BLaER1 treated with 17β-estradiol and CSF1 and Interleukin-3, amounts not matched to agents 10 nM and 100 nM (cell line): Measurements from ENCODE around the gene HOMER2.

ENCODE experiments used
- H3K27ac ChIP-seq, 11 experiments: shearing (Covaris generic); formaldehyde crosslinking; 2 replicates each; pipeline ENCODE4 v1.8.1; 2022
- H3K27me3 ChIP-seq, 11 experiments: shearing (Covaris generic); formaldehyde crosslinking; 2 replicates each; pipeline ENCODE4 v1.8.1; 2022
- H3K36me3 ChIP-seq, 11 experiments: shearing (Covaris generic); formaldehyde crosslinking; 2 replicates each; pipeline ENCODE4 v1.8.1; 2022
- H3K4me1 ChIP-seq, 10 experiments: shearing (Covaris generic); formaldehyde crosslinking; 2 replicates each; pipeline ENCODE4 v1.8.1; 2022
- H3K4me2 ChIP-seq, 11 experiments: shearing (Covaris generic); formaldehyde crosslinking; 2 replicates each; pipeline ENCODE4 v1.8.1; 2022
- H3K4me3 ChIP-seq, 10 experiments: shearing (Covaris generic); formaldehyde crosslinking; 2 replicates each; pipeline ENCODE4 v1.8.1; 2022
- H3K9ac ChIP-seq, 11 experiments: shearing (Covaris generic); formaldehyde crosslinking; 2 replicates each; pipeline ENCODE4 v1.8.1; 2022
- H3K9me3 ChIP-seq, 11 experiments: shearing (Covaris generic); formaldehyde crosslinking; replicated peaks in 1 of 11; 2 replicates each; pipeline ENCODE4 v1.8.1; 2022
- H4K20me1 ChIP-seq, 11 experiments: shearing (Covaris generic); formaldehyde crosslinking; 2 replicates each; pipeline ENCODE4 v1.8.1; 2022
- Cebpa-rat ChIP-seq, 11 experiments: shearing (Covaris generic); IDR thresholded peaks; 2 replicates each; pipeline ENCODE4 v1.8.1; 2022

The HOMER2 gene

DNA sequence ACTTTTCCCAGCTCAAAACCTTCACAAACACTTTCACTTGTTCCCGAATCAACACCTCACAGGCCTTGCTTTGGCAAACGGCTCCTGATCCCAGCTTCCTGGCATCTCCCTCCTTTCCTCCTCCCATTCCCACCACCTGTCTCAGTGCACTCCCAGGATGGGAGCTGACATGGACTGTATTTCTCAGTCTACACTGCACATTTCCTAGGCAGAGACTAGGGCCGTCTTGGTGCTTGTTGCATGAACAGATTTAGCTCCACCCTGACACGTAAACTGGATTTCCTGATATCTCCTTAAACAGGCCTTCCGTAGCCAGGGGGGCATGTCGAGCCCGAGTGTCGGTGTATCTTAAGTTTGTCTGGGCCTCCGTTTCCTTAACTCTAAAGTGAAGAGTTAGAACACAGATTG is 143.9 kb downstream of the HOMER2 start:
- Histone ChIP-seq H3K4me3 (peak overlapping the region in 3 of 10 experiments; percentile 96 to 99 (median 97); a peak in 2 of 20 replicates), H3K4me1 (peaks cover 55 to 75% (median 68%) of the 10 kb centered on the region in 10 experiments), H3K4me2 (peak overlapping the region; percentile 46 to 88 (median 62)), H4K20me1 (peaks cover 16 to 39% (median 31%) of the 10 kb centered on the region in 11 experiments; a peak in 20 of 22 replicates), H3K36me3 (peaks cover 8 to 18% (median 16%) of the 10 kb centered on the region in 11 experiments), H3K27ac (peak overlapping the region in 4 of 11 experiments; percentile 0 to 100 (median 60); a peak in 2 of 22 replicates), H3K9ac (no peak overlapping the region), H3K9me3 (no peaks in the 10 kb centered on the region), H3K27me3 (no peaks in the 10 kb centered on the region)
- no peak for TF ChIP-seq Cebpa-rat (IDR thresholded peaks at IDR 0.05)

DNA sequence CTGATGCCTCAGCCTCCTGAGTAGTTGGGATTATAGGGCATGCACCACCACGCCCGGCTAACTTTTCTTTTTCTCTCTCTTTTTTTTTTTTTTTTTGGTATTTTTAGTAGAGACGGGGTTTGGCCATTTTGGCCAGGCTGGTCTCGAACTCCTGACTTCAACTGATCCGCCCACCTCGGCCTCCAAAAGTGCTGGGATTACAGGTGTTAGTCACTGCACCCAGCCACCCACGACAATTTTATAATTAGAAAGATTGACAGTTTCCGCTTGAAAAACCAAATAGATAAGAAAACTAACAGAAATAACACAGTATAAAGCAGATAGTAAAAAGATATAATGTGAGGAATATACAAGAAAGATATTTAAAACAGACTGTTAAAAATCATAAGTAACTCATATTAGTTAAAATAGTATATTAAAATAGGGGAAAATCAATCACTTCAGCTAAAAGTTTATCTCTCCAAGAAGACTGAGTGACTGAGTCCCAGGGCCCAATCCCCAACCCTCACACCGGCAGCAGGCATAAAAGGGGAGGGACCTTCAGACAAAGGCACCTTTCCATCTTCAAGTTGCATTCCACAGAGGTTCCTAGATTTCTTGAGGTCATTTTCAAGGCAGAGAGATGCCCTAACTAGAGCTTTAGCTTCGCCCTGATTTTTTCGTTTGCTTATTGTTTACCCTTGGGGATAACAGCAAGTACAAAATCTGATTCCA is 144.4 kb downstream of the HOMER2 start:
- H3K9ac ChIP-seq = no peak overlapping the region

DNA sequence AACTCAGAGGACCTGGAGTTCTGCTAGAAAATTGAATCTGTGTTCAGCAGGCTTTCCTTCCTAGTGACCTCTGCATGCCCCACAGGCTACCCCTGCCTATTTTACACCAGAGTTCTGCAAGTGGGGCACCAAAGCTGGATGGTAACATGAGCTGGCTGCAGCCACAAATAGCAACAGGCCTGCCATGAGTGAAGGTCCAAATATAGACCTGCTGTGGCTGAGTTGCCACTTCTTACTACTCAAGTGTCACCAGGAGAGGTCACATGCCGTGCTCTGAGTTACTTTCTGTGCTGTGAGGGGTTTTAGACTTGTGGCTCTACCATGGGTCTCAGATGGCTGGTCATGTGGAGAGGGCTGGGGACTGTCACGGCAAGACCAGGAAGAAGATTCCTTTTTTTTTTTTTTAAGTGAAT is 146.5 kb downstream of the HOMER2 start, which contains the start of gene FSD2:
TSS of gene FSD2 (minus strand) at position 76 of the 413 bp plus-strand sequence. CDS start 18,679 bp downstream, outside the sequence.
- no peak for TF ChIP-seq Cebpa-rat (IDR thresholded peaks at IDR 0.05)
- Histone ChIP-seq H3K4me1 (peaks cover 37 to 69% (median 61%) of the 10 kb centered on the region in 10 experiments), H3K36me3 (no peaks in the 10 kb centered on the region), H3K27me3 (no peaks in the 10 kb centered on the region), H3K27ac (peak within 1 kb of the TSS; percentile 41 to 75 (median 59); a peak in 20 of 22 replicates), H4K20me1 (peaks cover 0 to 14% (median 5%) of the 10 kb centered on the region in 11 experiments; a peak in 9 of 22 replicates), H3K9me3 (no peaks in the 10 kb centered on the region), H3K4me3 (peak within 1 kb of the TSS in 7 of 10 experiments; percentile 1 to 33 (median 18); a peak in 6 of 20 replicates), H3K4me2 (peak within 1 kb of the TSS; percentile 69 to 89 (median 81)), H3K9ac (peak within 1 kb of the TSS in 10 of 11 experiments; percentile 25 to 59 (median 38); a peak in 16 of 22 replicates)

More for the DNA sequence above, 144.4 kb downstream of the HOMER2 start:
- no peak overlapping the region for H3K4me3 ChIP-seq
- peaks cover 15 to 35% (median 26%) of the 10 kb centered on the region in 11 experiments; a peak in 20 of 22 replicates for H4K20me1 ChIP-seq
- H3K36me3 ChIP-seq = peaks cover 2 to 13% (median 10%) of the 10 kb centered on the region in 11 experiments; a peak in 19 of 22 replicates
- peaks cover 54 to 78% (median 74%) of the 10 kb centered on the region in 10 experiments for H3K4me1 ChIP-seq
- H3K4me2 ChIP-seq = peak overlapping the region in 9 of 11 experiments; percentile 46 to 88 (median 64); a peak in 16 of 22 replicates
- H3K27me3 ChIP-seq = no peaks in the 10 kb centered on the region
- H3K9me3 ChIP-seq = no peaks in the 10 kb centered on the region
- TF ChIP-seq Cebpa-rat (IDR thresholded peaks at IDR 0.05) = no peak
- 0 out of 22 replicates have a peak overlapping the region, but pooled peaks of 1 of the 11 experiments have one; percentile 100 for H3K27ac ChIP-seq

DNA sequence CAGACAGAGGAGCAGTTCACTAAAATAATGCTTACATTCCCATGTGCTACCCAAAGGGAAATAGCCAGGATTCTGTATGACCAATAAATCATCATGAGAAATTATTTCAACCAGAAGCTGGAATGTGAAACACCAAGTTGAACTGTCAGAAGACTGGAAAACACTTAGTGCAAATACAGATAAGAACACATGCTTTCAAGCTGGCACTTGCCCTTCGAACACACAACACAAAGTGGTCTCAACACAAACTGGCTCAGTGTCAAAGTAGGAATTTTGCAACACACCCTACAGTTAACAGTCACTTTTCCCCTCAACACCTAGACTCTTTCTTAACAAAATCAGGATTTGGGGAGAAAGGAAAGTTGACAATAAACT is 148.0 kb downstream of the HOMER2 start:
- H3K36me3 ChIP-seq = no peaks in the 10 kb centered on the region
- H3K9me3 ChIP-seq = no peaks in the 10 kb centered on the region
- H3K4me2 ChIP-seq = peak overlapping the region; percentile 19 to 89 (median 81); a peak in 18 of 22 replicates
- H3K27ac ChIP-seq = no peak overlapping the region
- no peak overlapping the region for H3K4me3 ChIP-seq
- H3K4me1 ChIP-seq = peaks cover 37 to 69% (median 61%) of the 10 kb centered on the region in 10 experiments
- no peaks in the 10 kb centered on the region for H3K27me3 ChIP-seq
- peaks cover 0 to under 1% (median 0%) of the 10 kb centered on the region in 11 experiments; a peak in 1 of 22 replicates for H4K20me1 ChIP-seq
- no peak overlapping the region for H3K9ac ChIP-seq
- no peak for TF ChIP-seq Cebpa-rat (IDR thresholded peaks at IDR 0.05)

DNA sequence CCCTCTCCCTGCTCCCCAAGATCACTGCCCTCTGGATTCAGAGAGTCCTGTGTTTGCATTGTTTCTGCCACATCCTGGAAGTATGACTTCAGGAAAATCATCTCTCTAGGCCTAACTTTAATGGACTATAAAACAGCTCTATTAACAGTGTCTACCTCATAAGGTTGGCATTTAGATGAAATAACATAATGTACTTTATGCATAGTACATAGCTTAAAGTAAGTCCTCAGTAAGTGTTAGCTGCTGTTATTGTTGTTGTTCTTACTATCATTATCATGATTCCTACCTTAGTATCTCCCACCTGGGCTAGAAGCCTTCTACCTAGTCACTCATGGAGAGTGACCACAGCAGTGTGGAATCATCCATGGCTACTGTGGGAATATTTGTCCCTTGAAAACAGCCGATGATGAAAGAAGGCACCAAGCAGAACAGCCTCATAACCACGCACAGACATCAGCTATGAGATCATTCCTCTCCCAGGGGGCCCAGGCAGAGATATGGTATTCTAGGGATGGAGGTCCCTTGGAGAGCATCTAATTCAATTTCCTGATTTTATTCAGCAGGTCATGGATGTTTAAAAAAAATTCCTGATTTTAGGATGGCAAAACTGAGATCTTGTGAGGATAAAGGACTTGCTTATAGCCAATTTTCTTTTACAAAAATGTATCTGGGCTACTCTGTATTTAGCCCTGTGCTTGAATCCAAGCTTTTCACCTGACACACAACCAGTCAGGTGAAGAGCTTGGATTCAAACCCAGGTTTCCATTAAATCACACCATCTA is 148.5 kb downstream of the HOMER2 start:
- H3K27me3 ChIP-seq = no peaks in the 10 kb centered on the region
- peak overlapping the region; percentile 19 to 89 (median 81); a peak in 17 of 22 replicates for H3K4me2 ChIP-seq
- H3K9ac ChIP-seq = no peak overlapping the region
- H3K36me3 ChIP-seq = no peaks in the 10 kb centered on the region
- no peaks in the 10 kb centered on the region for H3K9me3 ChIP-seq
- TF ChIP-seq Cebpa-rat (IDR thresholded peaks at IDR 0.05) = no peak
- H3K27ac ChIP-seq = no peak overlapping the region
- H3K4me3 ChIP-seq = no peak overlapping the region
- H4K20me1 ChIP-seq = no peaks in the 10 kb centered on the region
- H3K4me1 ChIP-seq = peaks cover 41 to 67% (median 58%) of the 10 kb centered on the region in 10 experiments

DNA sequence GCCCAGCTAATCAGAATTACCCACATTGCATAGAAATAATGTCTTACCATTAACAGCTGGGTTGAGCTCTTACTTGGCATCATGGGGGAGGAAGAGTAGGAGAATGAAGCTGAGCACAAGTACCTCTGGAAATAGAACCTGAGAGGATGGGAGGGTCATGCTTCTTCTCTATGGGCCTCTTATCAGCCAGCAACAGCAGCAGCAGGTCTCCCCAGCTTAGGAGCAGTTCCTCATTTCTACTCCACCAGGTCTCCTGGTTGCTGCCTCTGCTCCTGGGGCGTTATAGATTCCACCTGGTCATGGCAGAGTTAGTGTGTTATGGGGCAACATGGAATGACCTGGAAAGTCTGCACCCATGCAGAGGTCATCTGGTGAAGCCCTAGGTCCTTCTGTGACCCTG is 150.0 kb downstream of the HOMER2 start:
- H3K9ac ChIP-seq = no peak overlapping the region

DNA sequence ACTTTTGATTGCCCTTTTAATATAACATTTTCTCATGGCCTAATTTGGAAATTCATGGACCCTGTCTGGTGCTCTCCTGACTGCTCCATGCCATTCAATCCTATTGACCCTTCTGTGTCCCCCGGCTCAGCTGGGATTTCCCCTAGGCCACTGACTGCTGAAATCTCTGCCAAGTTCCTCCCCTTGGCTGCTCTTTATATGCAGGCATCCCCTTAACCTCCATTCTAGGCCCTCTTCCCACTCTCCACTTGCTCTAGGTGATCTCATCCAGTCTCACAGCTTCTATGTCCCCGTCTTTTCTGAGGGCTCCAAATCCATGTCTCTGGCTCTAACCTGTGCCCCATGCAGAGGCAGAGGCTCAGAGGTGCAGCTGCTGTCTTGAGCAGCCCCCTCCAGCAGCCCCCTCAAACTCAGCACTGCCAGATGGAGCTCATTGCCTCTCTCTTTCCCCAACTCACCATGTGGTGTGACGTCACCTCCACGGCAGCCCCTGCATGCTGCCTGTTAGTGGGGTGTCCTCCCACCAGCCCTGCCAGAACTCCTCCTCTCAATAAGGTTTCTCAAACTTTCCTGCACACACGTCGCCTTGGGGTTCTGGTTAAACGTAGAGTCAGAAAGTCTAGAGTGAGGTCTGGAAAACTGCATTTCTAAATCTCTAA is 153.2 kb downstream of the HOMER2 start:
- Histone ChIP-seq H3K27me3 (no peaks in the 10 kb centered on the region), H3K27ac (no peak overlapping the region), H3K36me3 (no peaks in the 10 kb centered on the region), H3K9ac (no peak overlapping the region), H3K4me2 (peak overlapping the region in 2 of 11 experiments; percentile 28 to 36; a peak in 4 of 22 replicates), H3K4me3 (no peak overlapping the region), H4K20me1 (no peaks in the 10 kb centered on the region), H3K4me1 (peaks cover 10 to 20% (median 14%) of the 10 kb centered on the region in 10 experiments), H3K9me3 (peaks cover under 1 to 8% (median 5%) of the 10 kb centered on the region in 11 experiments; a peak in 11 of 22 replicates)
- no peak for TF ChIP-seq Cebpa-rat (IDR thresholded peaks at IDR 0.05)

More for the DNA sequence above, 150.0 kb downstream of the HOMER2 start:
- H3K4me3 ChIP-seq = no peak overlapping the region
- H4K20me1 ChIP-seq = no peaks in the 10 kb centered on the region
- no peaks in the 10 kb centered on the region for H3K9me3 ChIP-seq
- no peak for TF ChIP-seq Cebpa-rat (IDR thresholded peaks at IDR 0.05)
- 0 out of 22 replicates have a peak overlapping the region, but pooled peaks of 2 of the 11 experiments have one; percentile 73 to 88 for H3K4me2 ChIP-seq
- H3K27ac ChIP-seq = no peak overlapping the region
- H3K27me3 ChIP-seq = no peaks in the 10 kb centered on the region
- no peaks in the 10 kb centered on the region for H3K36me3 ChIP-seq
- H3K4me1 ChIP-seq = peaks cover 40 to 52% (median 45%) of the 10 kb centered on the region in 10 experiments
